ENCODE results near the gene WARS2.

- no peak for TF ChIP-seq CTCF (IDR thresholded peaks at IDR 0.05)
- no peak for TF ChIP-seq POLR2A (IDR thresholded peaks at IDR 0.05; ENCODE audit: low read depth)
- no peak for TF ChIP-seq EP300 (IDR thresholded peaks at IDR 0.05)
Measured at GRCh38 chr1:119006406-119007279, 133.8 kb downstream of the WARS2 start.
